Mammary epithelial cell (primary cell): Measurements from ENCODE around the gene SLC25A21.
"Not testable (repeated sequence)": the region's sequence is repeated elsewhere in the genome, so short reads cannot be mapped to it uniquely, and the experiment has no call there.

Source experiments
- CTCF ChIP-seq, 2 donors: IDR thresholded peaks in 1 of 2; conservative IDR thresholded peaks in 1 of 2; 2 replicates each; pipeline ENCODE4 v1.5.1; 2011 to 2012; ENCODE audit warnings: inconsistent platforms in 2 of 2, low read length in 2 of 2, mild to moderate bottlenecking in 2 of 2, control low read depth in 1 of 2, low read depth in 1 of 2; ENCODE audit not compliant: insufficient read depth in 1 of 2; ENCODE audit errors: extremely low read depth in 1 of 2
- EZH2 ChIP-seq: IDR thresholded peaks from 2 replicates; pipeline ENCODE4 v1.6.1; 2012; ENCODE audit warnings: low read length, inconsistent platforms, borderline replicate concordance

- not testable (repeated sequence) for TF ChIP-seq EZH2; CTCF (conservative IDR thresholded peaks at IDR 0.05 in 1 of 2, IDR thresholded peaks at IDR 0.05 in 1 of 2; ENCODE audit: extremely low read depth in 1 of 2, insufficient read depth in 1 of 2, low read depth in 1 of 2, low read length in 2 of 2)
Measured at GRCh38 chr14:37146438-37146837, 26.0 kb downstream of the SLC25A21 start.
